Measurements from ENCODE around the gene CPLX4.

The CPLX4 gene

GRCh38 chr18:59305295-59305694, 13.2 kb downstream of the CPLX4 start:
- no peak for DNase-seq

GRCh38 chr18:59303656-59304195, 14.7 kb downstream of the CPLX4 start:
- DNase-seq, result no peak

- no peak for DNase-seq
These were observed 15.4 kb downstream of the CPLX4 start for GRCh38 chr18:59303006-59303405.

GRCh38 chr18:59301929-59302328, 16.5 kb downstream of the CPLX4 start:
- DNase-seq, result no peak

GRCh38 chr18:59300676-59301285, 17.7 kb downstream of the CPLX4 start:
- DNase-seq, result no peak

GRCh38 chr18:59298871-59299270, 19.6 kb downstream of the CPLX4 start:
- no peak for DNase-seq

GRCh38 chr18:59293317-59293716, 25.1 kb downstream of the CPLX4 start:
- no peak for DNase-seq

GRCh38 chr18:59286341-59286740, 32.1 kb downstream of the CPLX4 start:
- DNase-seq, result no peak

GRCh38 chr18:59282341-59282740, 36.1 kb downstream of the CPLX4 start:
- DNase-seq, result no peak

- no peak for DNase-seq
These were observed 38.7 kb downstream of the CPLX4 start for GRCh38 chr18:59279722-59280121.

- no peak for DNase-seq
These were observed 39.3 kb downstream of the CPLX4 start for GRCh38 chr18:59279193-59279592.

- no peak for DNase-seq
These were observed 39.7 kb downstream of the CPLX4 start for GRCh38 chr18:59278793-59279192.

GRCh38 chr18:59276047-59276446, 42.4 kb downstream of the CPLX4 start:
- DNase-seq, result no peak

- no peak for DNase-seq
These were observed 43.0 kb downstream of the CPLX4 start for GRCh38 chr18:59275406-59275949.

- DNase-seq, result no peak
These were observed 43.9 kb downstream of the CPLX4 start for GRCh38 chr18:59274533-59274928.

- DNase-seq, result no peak
These were observed 44.5 kb downstream of the CPLX4 start for GRCh38 chr18:59273759-59274532.

- no peak for DNase-seq
These were observed 45.3 kb downstream of the CPLX4 start, which contains the start of gene RAX for GRCh38 chr18:59272891-59273758. Gene RAX (minus strand): TSS chr18:59273454. CDS start chr18:59273206, 248 bp downstream.

- no peak for DNase-seq
These were observed 46.1 kb downstream of the CPLX4 start for GRCh38 chr18:59272221-59272888.

- no peak for DNase-seq
These were observed 46.7 kb downstream of the CPLX4 start for GRCh38 chr18:59271606-59272220.

GRCh38 chr18:59270689-59271257, 47.7 kb downstream of the CPLX4 start:
- no peak for DNase-seq

- no peak for DNase-seq
These were observed 48.8 kb downstream of the CPLX4 start for GRCh38 chr18:59269563-59270119.

All from cerebellar nuclear complex (tissue), 1 donor.